Activated CD8-positive, alpha-beta memory T cell treated with anti-CD3 and anti-CD28 coated beads, Interleukin-2, amount 50 U/mL, for 4 hours (primary cell): ENCODE results near the gene KIAA0040.
"Not testable (repeated sequence)": the region's sequence is repeated elsewhere in the genome, so short reads cannot be mapped to it uniquely, and the experiment has no call there.

Experiments
- DNase-seq: peaks from one replicate; pipeline ENCODE4 v3.0.0-alpha.2; 2020

The KIAA0040 gene

DNA sequence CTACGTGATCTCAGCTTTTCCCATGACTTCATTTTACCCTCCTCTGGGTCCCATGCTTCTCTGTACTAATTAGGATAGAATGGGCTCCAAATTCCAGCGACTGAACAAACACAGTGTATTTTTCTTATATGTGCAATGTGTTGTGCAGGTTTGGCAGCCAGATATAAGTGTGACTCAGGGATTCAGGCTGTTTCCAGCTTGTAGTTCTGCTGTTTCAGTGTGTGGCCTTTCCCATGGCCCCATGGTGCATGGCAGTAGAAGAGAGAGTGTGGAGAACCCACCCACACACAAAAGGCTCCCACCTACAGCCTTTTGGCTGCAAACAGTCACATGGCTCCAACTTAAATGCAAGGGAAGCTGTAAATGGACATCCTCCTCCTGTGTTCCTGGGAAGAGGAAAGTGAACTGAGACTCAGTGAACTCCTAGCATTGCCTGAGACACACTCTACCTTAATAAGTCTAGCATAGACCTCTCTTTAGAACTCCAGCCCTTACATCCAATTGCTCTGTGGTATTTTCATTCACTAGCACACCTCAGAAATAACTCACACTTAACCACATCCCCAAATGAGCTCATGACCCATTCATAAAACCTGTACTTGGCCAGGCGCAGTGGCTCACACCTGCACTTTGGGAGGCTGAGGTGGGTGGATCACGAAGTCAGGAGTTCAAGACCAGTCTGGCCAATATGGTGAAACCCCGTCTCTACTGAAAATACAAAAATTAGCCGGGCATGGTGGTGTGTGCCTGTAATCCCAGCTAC lies 58.7 kb downstream of the KIAA0040 start:
- no peak for DNase-seq

DNA sequence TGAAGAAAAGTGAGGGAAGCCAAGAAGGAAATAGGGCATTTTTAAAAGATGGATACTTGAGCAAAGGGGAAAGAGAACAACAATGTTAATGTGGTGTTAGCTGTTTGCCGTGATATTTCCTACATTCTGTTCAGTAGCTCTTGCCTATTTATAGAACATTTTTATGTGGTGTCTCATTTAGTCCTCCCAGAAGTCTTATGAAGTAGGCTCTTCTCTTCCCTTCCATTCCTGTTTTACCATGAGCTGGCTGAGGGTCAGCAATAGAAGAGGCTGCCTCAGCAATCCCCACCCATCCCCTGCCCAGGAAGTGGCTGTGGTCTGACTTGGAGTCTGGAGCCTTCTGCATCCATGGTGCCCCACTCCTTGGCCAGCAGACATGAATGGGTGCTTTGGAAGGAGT lies 60.1 kb downstream of the KIAA0040 start:
- DNase-seq: no peak

DNA sequence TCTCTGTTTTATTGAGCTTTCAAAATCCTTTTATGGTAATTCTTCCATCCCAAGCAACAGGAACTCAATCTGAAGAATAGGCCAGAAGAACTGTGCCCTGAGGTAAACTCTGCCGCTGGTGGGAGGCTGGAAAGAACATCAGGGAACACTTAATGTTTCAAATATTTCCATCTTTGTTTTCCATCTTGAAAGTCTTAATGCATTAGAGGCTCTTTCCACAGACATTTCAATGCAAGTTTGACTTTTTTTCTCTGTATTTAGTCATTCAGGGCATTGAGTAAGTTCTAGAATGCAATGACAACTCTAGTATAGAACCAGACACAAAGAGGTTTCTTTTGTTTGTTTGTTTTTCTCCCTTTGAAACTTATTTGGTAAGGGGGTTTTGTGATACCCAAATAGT lies 61.5 kb downstream of the KIAA0040 start:
- DNase-seq: no peak

DNA sequence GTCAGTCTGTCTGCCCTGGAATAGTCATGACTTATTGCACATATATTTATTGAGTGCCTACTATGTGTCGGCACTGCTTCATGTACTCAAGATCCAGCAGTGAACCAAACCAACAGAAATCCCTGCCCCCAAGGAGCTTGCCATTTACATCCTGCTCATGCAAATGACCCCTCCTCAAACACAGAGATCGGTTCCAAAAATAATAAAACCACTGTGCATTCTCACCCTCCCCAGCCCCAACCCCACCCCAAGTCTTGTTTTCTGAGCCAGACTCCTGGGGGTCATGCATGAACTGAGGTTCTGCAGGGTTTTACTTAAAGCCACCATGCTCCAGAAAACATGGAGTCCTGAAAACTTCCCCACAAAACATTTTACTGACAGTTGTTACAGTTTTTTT lies 61.9 kb downstream of the KIAA0040 start:
- no peak for DNase-seq

DNA sequence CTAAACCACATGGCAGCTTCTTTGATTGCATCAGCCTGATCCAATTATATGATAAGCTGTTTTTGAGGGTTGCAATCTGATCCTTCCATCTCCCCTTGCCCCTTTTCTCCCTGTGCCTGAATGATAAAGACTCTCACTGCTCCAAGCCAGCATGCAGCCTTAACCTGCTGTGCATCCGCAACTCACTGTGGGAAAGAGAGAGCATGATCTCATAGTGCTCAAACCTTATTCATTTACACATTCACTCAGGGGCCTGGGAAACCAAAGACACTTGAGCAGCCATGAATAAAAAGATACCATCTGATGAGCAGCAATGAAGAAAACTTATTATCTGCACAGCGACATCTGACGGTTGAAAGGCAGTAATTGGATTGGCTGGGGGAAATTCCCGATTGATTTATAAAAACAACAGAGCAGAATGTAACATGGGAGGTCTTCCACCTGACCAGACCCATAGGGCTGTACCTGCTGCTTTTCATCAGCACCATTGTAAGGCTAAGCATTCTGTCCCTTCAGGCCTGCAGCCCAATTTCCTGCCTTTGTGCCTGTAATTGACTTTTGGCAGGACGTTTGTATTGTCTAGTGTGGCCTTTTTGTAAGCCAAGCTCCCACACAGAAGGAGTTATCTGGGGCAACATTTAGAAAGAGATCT lies 62.5 kb downstream of the KIAA0040 start:
- no peak for DNase-seq

DNA sequence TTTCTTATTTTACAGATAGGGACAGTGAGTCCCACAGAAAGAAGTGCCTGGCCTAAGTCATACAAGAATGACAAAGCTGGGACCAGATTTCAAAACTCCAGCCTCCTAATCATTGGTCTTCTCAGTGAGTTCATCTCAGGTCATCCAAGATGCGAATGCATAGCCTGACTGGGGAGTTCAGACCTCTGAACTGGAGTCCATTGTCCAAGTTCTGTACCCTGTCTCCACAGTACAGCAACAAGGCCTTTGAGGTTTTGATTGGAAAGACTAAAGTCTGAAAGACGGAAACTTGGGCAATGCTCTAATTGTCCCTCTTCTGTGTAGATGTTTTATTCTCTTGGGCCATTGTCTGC lies 63.0 kb downstream of the KIAA0040 start:
- DNase-seq: no peak

DNA sequence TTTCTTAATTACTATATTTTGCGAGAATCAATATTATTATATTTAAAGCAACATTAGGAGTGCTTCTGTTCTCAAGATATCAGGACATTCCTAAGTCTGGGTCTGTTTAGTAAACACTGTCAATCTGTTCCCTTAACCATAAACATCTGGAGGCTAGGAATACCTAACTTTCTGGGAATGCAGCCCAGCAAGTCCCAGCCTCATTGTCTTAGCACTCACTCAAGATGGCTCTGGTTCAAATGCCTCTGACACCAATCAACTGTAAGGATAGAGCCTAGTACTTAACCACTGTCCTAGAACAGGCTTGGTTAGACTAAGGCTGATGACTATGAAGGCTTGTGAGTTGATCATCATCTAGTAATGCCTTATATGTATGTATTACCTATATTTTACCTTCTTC lies 63.4 kb downstream of the KIAA0040 start:
- DNase-seq: no peak

DNA sequence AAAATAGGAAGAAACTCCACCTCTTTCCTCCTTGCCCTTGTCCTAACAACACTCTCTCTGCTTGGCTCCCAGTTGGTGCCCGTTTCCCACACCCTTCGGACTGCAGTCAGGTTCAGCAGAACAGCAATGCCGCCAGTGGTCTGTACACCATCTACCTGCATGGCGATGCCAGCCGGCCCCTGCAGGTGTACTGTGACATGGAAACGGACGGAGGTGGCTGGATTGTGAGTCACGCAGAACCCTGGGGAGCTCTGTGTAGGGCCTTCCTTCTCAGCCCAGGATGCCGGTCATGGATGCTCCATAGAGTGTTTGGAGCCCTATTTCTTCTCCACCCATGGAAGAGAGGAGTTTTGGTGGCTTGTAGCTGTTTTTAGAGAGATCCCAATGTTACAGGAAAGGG lies 64.1 kb downstream of the KIAA0040 start:
- DNase-seq: no peak

DNA sequence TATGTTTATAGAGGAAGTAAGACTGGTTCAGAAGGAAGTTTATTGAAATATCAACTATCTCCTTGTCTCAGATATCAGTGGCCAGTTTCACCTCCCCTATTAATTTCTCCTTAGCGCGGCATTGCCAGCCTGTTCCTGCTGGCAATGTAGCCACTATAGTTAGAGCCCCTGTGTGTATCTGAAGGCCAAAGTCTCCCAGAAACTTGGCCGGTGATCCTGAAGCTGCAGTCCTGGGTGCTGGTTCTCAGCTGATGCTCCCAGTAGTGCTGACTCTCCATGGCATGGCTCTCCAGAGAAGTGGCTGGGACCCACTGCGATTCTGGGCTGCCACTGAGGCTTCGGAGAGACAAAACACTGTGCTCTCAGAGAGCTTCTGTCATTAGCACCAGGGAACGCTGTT lies 65.0 kb downstream of the KIAA0040 start:
- DNase-seq: no peak

DNA sequence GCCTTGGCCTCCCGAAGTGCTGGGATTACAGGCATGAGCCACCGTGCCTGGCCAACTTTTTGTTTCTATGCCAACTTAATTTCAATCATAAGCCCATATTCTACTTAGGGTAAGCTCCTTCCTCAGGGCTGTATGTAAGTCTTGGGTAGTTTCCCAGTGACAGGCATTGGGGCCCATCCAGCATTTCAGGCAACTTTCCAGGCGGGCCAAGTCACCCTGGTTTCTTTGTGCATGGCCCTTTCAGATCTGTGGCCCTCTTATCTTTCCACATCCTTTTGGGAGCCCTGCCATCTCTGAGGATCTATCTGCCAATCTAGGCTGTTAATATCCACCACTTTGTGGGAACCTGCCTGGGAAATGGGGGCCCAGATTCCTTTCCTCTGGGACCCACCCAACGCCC lies 66.2 kb downstream of the KIAA0040 start:
- no peak for DNase-seq

DNA sequence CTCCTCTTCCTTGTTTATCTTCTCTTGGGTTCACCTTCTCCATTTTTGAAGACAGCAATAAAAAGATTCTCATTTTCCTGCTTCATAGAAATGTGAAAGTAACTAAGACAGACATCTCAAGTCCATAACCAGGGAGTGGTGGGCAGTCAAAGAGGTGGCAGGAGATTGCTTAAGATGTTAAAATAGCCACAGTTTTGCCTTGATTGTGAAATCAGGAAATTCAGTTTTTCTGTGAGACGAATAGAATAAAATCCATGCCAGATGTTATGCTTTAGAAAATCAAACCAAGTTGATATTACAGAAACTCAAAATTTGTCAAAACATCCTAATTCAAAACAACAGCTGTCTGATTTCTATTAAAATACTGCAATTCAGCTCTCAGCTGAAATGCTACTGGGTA lies 67.7 kb downstream of the KIAA0040 start:
- no peak for DNase-seq

DNA sequence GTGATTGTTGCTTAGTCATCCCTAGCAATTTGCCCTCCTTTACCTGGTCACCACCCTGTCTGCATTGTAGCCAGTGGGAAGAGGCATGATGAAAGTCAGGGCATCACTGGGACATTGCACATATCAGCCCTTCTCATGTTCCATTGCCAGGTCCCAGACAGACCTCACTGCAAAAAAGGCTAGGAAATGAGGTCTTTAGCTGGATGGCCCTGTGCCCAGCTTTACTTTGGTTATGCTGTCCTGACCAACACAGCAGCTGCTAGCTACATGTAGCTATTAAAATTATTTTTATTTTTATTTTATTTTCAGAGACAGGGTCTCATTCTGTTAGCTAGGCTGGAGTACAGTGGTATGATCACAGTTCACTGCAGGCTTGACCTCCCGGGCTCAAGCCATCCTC lies 72.1 kb downstream of the KIAA0040 start:
- DNase-seq: no peak

DNA sequence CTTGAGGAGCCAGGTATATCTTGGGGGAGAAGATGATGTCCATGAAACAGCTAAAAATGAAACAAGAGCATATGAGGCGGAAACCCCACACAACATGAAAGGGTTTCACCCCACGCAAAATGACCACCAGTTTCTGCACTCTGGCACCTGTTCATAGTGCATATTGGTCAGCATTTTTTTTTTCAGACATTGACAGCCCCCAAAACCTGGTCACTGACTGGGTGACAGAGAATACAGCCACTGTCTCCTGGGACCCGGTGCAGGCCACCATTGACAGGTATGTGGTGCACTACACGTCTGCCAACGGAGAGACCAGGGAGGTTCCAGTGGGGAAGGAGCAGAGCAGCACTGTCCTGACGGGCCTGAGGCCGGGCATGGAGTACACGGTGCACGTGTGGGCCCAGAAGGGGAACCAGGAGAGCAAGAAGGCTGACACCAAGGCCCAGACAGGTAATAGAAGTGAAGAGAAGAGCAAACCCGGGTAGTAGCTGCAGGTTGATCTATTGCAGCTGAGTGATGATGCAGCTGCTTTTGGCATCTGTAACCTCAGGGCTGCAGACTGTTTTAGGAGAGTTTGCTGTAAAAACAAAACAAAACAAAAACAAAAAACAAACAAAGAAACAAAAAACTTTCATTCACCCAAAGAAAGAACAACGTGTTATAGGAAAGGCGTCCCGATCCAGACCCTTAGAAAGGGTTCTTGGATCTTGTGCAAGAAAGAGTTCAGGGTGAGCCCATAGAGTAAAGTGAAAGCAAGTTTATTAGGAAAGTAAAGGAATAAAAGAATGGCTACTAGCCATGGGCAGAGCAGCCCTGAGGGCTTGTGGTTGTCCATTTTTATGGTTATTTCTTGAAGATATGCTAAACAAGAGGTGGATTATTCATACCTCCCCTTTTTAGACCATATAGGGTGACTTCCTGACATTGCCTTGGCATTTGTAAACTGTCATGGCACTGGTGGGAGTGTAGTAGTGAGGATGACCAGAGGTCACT lies 73.9 kb downstream of the KIAA0040 start:
- no peak for DNase-seq

DNA sequence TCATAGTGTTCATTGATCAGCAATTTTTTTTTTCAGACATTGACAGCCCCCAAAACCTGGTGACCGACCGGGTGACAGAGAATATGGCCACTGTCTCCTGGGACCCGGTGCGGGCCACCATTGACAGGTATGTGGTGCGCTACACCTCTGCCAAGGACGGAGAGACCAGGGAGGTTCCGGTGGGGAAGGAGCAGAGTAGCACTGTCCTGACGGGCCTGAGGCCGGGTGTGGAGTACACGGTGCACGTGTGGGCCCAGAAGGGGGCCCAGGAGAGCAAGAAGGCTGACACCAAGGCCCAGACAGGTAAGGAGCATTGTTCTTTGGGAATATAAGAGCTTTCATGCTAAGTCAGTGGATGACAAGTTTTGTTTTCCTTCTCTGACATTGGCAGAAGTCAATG lies 75.7 kb downstream of the KIAA0040 start:
- no peak for DNase-seq

DNA sequence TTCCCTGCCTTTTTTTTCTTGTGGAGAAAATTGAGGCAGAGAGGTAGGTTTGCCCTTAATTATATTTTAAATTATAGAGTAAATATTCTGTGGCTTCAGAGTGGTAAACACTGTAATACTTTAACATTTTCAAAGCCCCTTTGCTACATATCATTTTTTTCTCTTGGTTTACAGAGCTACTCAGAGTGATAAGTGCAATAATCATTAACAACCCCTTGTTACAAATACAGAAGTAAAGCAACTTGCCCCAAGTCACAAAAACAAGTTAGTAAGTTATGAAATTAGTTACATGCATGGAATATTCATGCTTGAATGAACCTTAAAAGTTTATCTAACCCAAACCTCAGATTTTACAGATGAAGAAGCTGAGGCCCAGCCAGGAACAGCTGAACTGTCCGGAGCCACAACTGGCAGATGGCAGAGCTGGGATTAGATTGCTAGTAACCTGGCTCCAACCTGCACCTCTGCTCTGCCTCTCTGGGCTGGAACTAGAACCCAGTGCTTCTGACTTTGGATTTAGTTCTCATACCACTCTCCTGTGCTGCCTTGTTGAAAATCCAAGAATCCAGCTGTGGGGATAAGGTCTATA lies 76.3 kb downstream of the KIAA0040 start:
- no peak for DNase-seq

DNA sequence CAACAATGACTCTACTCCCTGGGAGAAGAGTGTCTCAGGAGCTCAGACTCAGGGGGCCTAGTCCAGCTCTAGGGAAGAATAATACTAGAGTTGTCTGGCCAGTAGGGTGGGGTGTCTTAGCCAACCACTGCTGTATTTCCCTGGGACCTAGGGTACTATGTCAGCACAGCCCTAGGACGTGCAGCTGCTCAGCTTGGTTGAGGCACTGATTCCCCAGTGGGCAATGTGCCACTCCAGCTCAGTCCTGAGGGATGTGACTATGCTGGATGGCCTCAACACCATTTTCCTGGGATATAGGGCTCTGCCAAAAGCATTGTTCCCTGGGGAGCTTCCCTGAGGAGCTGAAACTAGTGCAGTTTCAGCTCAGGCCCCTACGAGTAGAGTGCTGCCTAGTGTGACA lies 77.6 kb downstream of the KIAA0040 start:
- no peak for DNase-seq

DNA sequence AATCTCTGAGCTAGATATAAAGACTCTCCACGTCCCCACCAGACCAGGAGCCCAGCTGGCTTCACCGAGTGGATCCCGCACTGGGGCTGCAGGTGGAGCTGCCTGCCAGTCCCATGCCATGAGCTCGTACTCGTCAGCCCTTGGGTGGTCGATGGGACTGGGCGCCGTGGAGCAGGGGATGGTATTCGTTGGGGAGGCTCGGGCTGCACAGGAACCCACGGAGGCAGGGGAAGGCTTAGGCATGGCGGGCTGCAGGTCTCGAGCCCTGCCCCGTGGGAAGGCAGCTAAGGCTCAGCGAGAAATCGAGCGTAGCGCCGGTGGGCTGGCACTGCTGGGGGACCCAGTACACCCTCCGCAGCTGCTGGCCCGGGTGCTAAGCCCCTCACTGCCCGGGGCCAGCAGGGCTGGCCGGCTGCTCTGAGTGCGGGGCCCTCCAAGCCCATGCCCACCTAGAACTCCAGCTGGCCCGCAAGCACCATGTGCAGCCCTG lies 84.2 kb downstream of the KIAA0040 start:
- not testable (repeated sequence) for DNase-seq
